Panc1 (cell line): ENCODE measurements around the gene MED13.

Experiments
- CTCF ChIP-seq: fragments of 450-650 bp; IDR thresholded peaks from 2 replicates; pipeline ENCODE4 v1.5.1; 2017; ENCODE audit warnings: mild to moderate bottlenecking
- POLR2AphosphoS5 ChIP-seq: IDR thresholded peaks from 2 replicates; pipeline ENCODE4 v1.6.1; 2012; ENCODE audit warnings: mild to moderate bottlenecking, low read depth, low read length, moderate library complexity
- TCF7L2 ChIP-seq: IDR thresholded peaks from 2 replicates; pipeline ENCODE4 v1.6.1; 2011; ENCODE audit warnings: mild to moderate bottlenecking, low read depth, low read length, inconsistent platforms

GRCh38 chr17:61907361-61907760 is 157.7 kb downstream of the MED13 start:
- TF ChIP-seq POLR2AphosphoS5, result no peak
- TF ChIP-seq CTCF, result no peak
- no peak for TF ChIP-seq TCF7L2
